ENCODE data around the gene HTR6.

- no peak for TF ChIP-seq EZH2 (IDR thresholded peaks at IDR 0.05; ENCODE audit: insufficient read depth, poor library complexity, severe bottlenecking)
- no peak for TF ChIP-seq EZH2phosphoT487 (IDR thresholded peaks at IDR 0.05; ENCODE audit: insufficient read depth, low read depth)
Measured at GRCh38 chr1:19720174-19720573, 55.5 kb downstream of the HTR6 start.
